K562 (cell line): Measurements from ENCODE around the gene AS3MT. TPM values are rescaled to one million over a fixed set of nuclear protein-coding genes. Genes with fewer than 3 reads are reported as not detected.
A peak's percentile ranks its signal among the peaks of the same experiment; 100 is the strongest.

ENCODE experiments used
- ATAC-seq: fragments of 200-7000 bp; cut with Tn5 transposase; 3 replicates; pipeline ENCODE4 v1.9.1; 2020; ENCODE audit warnings: moderate library complexity
- BruUV-seq: library from RNA; stranded (reverse); fragments of 400-500 nt; replicated peaks from 2 replicates; lab custom pipeline; 2021; lab: Mats Ljungman, UMichigan
- CTCF ChIA-PET: fragments of 300-600 bp; formaldehyde crosslinking; extraction: SDS; loops from one replicate; lab custom pipeline; 2021; ENCODE audit warnings: low intra/inter-chr PET ratio; lab: Yijun Ruan, JAX
- POLR2A ChIA-PET: fragments of 300-600, 350-650 bp; sonication (Branson Sonifier 250); formaldehyde crosslinking; extraction: SDS; loops from one replicate; lab custom pipeline; 2021; ENCODE audit warnings: antibody characterized with exemption, inconsistent platforms; lab: Yijun Ruan, JAX
- DNase-seq, 4 experiments: peaks; one replicate each; pipeline versions ENCODE4 v3.0.0 to v3.0.0-alpha.2; 2011 to 2018; ENCODE audit warnings: low spot score in 3 of 4, mixed read lengths in 3 of 4; ENCODE audit errors: extremely low read depth in 1 of 4
- FAIRE-seq: peaks from 2 replicates; lab custom pipeline; 2011; peaks lifted over from hg19 to GRCh38; lab: Jason Lieb, UNC
- H2AFZ ChIP-seq: 2 replicates; pipeline ENCODE4 v1.6.0; 2011; ENCODE audit warnings: low read depth, low read length, control low read depth, inconsistent platforms
- H3K27ac ChIP-seq: fragments of 200-600 bp; 3 replicates; pipeline ENCODE4 v1.8.0; 2011; ENCODE audit warnings: low read depth, mild to moderate bottlenecking, control low read depth, inconsistent platforms, low read length, moderate library complexity, mixed read lengths; ENCODE audit errors: extremely low read depth
- H3K27me3 ChIP-seq, 2 experiments: fragments of 300-600 bp in 1 of 2; 2 replicates in 1 of 2; 3 replicates in 1 of 2; pipeline versions ENCODE4 v1.6.0 to v1.8.0; 2011; ENCODE audit warnings: inconsistent platforms in 2 of 2, low read length in 2 of 2, mild to moderate bottlenecking in 1 of 2, mixed read lengths in 1 of 2, moderate library complexity in 1 of 2; ENCODE audit not compliant: control insufficient read depth in 2 of 2, insufficient read depth in 2 of 2
- H3K36me3 ChIP-seq: fragments of 300-600 bp; 3 replicates; pipeline ENCODE4 v1.8.0; 2011; ENCODE audit warnings: mild to moderate bottlenecking, low read length, inconsistent platforms; ENCODE audit not compliant: control insufficient read depth, insufficient read depth
- H3K4me1 ChIP-seq, 2 experiments: fragments of 200-600 bp in 1 of 2; replicated peaks in 1 of 2; 2 replicates in 1 of 2; 3 replicates in 1 of 2; pipeline versions ENCODE4 v1.5.1 to v1.8.0; 2011; ENCODE audit warnings: inconsistent platforms in 2 of 2, low read length in 2 of 2, mild to moderate bottlenecking in 1 of 2, mixed read lengths in 1 of 2, moderate library complexity in 1 of 2; ENCODE audit not compliant: control insufficient read depth in 2 of 2, insufficient read depth in 2 of 2
- H3K4me2 ChIP-seq: 2 replicates; pipeline ENCODE4 v1.6.1; 2011; ENCODE audit warnings: low read length, control low read depth, inconsistent platforms, mixed read lengths; ENCODE audit not compliant: insufficient read depth
- H3K4me3 ChIP-seq: fragments of 200-600 bp; sonication (generic), shearing (Covaris generic); 2 replicates; pipeline ENCODE4 v1.5.1; 2016; ENCODE audit warnings: control low read depth, inconsistent platforms
- H3K79me2 ChIP-seq: fragments of 200-600 bp; 3 replicates; pipeline ENCODE4 v1.8.0; 2011; ENCODE audit warnings: low read length, inconsistent platforms; ENCODE audit not compliant: control insufficient read depth, insufficient read depth
- H3K9ac ChIP-seq, 2 experiments: 2 replicates each; pipeline versions ENCODE4 v1.6.0 to v1.6.1; 2011; ENCODE audit warnings: low read depth in 2 of 2, low read length in 2 of 2, control low read depth in 1 of 2, inconsistent platforms in 1 of 2, mild to moderate bottlenecking in 1 of 2, mixed read lengths in 1 of 2; ENCODE audit not compliant: insufficient read depth in 1 of 2
- H3K9me1 ChIP-seq: one replicate; pipeline ENCODE4 v1.6.0; 2011; ENCODE audit warnings: inconsistent platforms, mild to moderate bottlenecking, low read length, moderate library complexity; ENCODE audit not compliant: control insufficient read depth, insufficient read depth
- H3K9me3 ChIP-seq: replicated peaks from 2 replicates; pipeline ENCODE4 v1.5.1; 2011; ENCODE audit warnings: low read depth, low read length, inconsistent platforms; ENCODE audit not compliant: control insufficient read depth, insufficient read depth
- H4K20me1 ChIP-seq: replicated peaks from 2 replicates; pipeline ENCODE4 v1.6.1; 2011; ENCODE audit warnings: low read length, inconsistent platforms, mixed read lengths; ENCODE audit not compliant: control insufficient read depth, insufficient read depth
- BRCA1 ChIP-seq, 2 experiments: fragments of 450-650 bp in 1 of 2; sonication (generic) in 1 of 2; formaldehyde crosslinking in 1 of 2; IDR thresholded peaks; 2 replicates each; pipeline versions ENCODE4 v1.5.0 to v1.6.1; 2017 to 2020; ENCODE audit warnings: mild to moderate bottlenecking in 1 of 2, missing genetic modification reagents in 1 of 2
- CREB1 ChIP-seq, 2 experiments: sonication (generic) in 1 of 2; formaldehyde crosslinking in 1 of 2; IDR thresholded peaks; 2 replicates each; pipeline versions ENCODE4 v1.6.1 to v1.8.0; 2012 to 2022; ENCODE audit warnings: inconsistent platforms in 1 of 2, mild to moderate bottlenecking in 1 of 2, missing genetic modification reagents in 1 of 2, moderate library complexity in 1 of 2
- DDX20 ChIP-seq: fragments of 450-650 bp; IDR thresholded peaks from 2 replicates; pipeline ENCODE4 v1.6.1; 2016; ENCODE audit warnings: missing genetic modification characterization, low read depth, mild to moderate bottlenecking, missing compliant biosample characterization, moderate library complexity
- ELF4 ChIP-seq: fragments of 450-650 bp; formaldehyde crosslinking; IDR thresholded peaks from 2 replicates; pipeline ENCODE4 v1.4.0; 2022; ENCODE audit warnings: missing genetic modification characterization
- GABPA ChIP-seq: fragments of 200-800 bp; sonication (Bioruptor generic); conservative IDR thresholded peaks from 2 replicates; pipeline ENCODE4 v1.6.1; 2016; ENCODE audit warnings: low read depth, missing genetic modification characterization, missing compliant biosample characterization
- JUNB ChIP-seq: fragments of 450-650 bp; formaldehyde crosslinking; conservative IDR thresholded peaks from 2 replicates; pipeline ENCODE4 v1.4.0; 2020; ENCODE audit warnings: mild to moderate bottlenecking
- NR2F6 ChIP-seq: fragments of 450-650 bp; formaldehyde crosslinking; IDR thresholded peaks from 2 replicates; pipeline ENCODE4 v1.4.0; 2020; ENCODE audit warnings: mild to moderate bottlenecking
- SOX6 ChIP-seq: fragments of 450-650 bp; IDR thresholded peaks from 2 replicates; pipeline ENCODE4 v1.6.1; 2014; ENCODE audit warnings: mild to moderate bottlenecking
- WGBS: fragments of 100-300 bp; shearing (Covaris generic); methylation state at CpG from one replicate; pipeline ENCODE4 v1.1.6; 2016; ENCODE audit warnings: low coverage, mixed read lengths; ENCODE audit not compliant: insufficient coverage; ENCODE audit errors: missing lambda C conversion rate; 5-methylcytosine and 5-hydroxymethylcytosine counted together
- in situ Hi-C: fragments of 300-500 bp; cut with MboI; formaldehyde crosslinking; loops from 4 replicates; pipeline ENCODE4 v1.15.0; 2018; ENCODE audit warnings: inconsistent platforms, mixed read lengths
- intact Hi-C: fragments of 100-400 bp; cut with micrococcal nuclease; formaldehyde crosslinking; loops from 2 replicates; pipeline ENCODE4 v1.14.2; 2022
- polyA plus RNA-seq, 8 experiments: library from polyadenylated mRNA; depleted of rRNA in 4 of 8; stranded (reverse) in 5 of 8; unstranded in 3 of 8; fragments of >200 nt; fragmentation: Nextera tagmentation in 2 of 8; fragmentation: Illumina TruSeq in 1 of 8; extraction: Ambion mirVana in 2 of 8; extraction: Trizol in 1 of 8; gene quantifications; 2 replicates each; pipeline versions ENCODE4 v1.2.1 to v1.2.3, GENCODE V29; 2011 to 2014; ENCODE audit warnings: inconsistent platforms in 1 of 8, missing spikeins in 1 of 8
- total RNA-seq, 7 experiments: library from RNA; depleted of rRNA in 6 of 7; stranded (reverse); fragments of >200 nt in 6 of 7; fragmentation: Illumina TruSeq in 2 of 7; extraction: Trizol in 2 of 7; gene quantifications; 2 replicates each; pipeline versions ENCODE4 v1.2.1 to v1.2.3, GENCODE V29; 2011 to 2021; ENCODE audit warnings: low replicate concordance in 1 of 7
- TF ChIP-seq, protein P1 (sequence below): sonication (generic); formaldehyde crosslinking; IDR thresholded peaks from 2 replicates; pipeline ENCODE4 v1.8.1; 2022; ENCODE audit warnings: missing genetic modification reagents
- TF ChIP-seq, protein P2 (sequence below): fragments of 450-650 bp; IDR thresholded peaks from 2 replicates; pipeline ENCODE4 v1.6.1; 2014; ENCODE audit warnings: low read depth, mild to moderate bottlenecking, moderate library complexity, borderline replicate concordance
- TF ChIP-seq, protein P3 (sequence below): fragments of 250-450 bp; sonication (Bioruptor Pico); IDR thresholded peaks from 2 replicates; pipeline ENCODE4 v1.4.0; 2020; ENCODE audit warnings: mild to moderate bottlenecking, moderate library complexity
- TF ChIP-seq, protein P4 (sequence below), 3 experiments: fragments of 200-800 bp in 1 of 3; sonication (Bioruptor generic) in 1 of 3; sonication (generic) in 1 of 3; formaldehyde crosslinking in 1 of 3; IDR thresholded peaks; 2 replicates each; pipeline versions ENCODE4 v1.6.1 to v1.8.0; 2016 to 2022; ENCODE audit warnings: mild to moderate bottlenecking in 2 of 3, missing compliant biosample characterization in 2 of 3, missing genetic modification characterization in 2 of 3, missing genetic modification reagents in 1 of 3

The AS3MT gene
- total and polyA plus RNA-seq, 9 of the 15 experiments (the other 6 are each of a cell fraction or from before 2014, with no cell fraction given) = 0.04 to 0.33 (median 0.19) TPM; not detected in 2

DNA sequence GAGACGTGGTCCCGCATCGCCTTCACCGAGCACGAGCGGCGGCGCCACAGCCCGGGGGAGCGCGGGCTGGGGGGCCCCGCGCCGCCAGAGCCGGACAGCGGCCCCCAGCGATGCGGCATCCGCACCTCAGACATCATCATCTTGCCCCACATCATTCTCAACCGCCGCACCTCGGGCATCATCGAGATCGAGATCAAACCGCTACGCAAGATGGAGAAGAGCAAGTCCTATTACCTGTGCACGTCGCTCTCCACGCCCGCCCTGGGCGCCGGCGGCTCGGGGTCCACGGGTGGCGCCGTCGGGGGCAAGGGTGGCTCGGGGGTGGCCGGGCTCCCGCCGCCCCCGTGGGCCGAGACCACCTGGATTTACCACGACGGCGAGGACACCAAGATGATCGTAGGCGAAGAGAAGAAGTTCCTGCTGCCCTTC is 49.6 kb downstream of the AS3MT start:
- ChIA-PET POLR2A (interaction anchor here (0.7 to 1.5 kb wide), 5 partner anchors 17 to 294 kb away, joined by 3 to 5 read pairs (median 4); no protein-coding TSS in a partner anchor), CTCF (interaction anchor here (3.7 kb wide), 1 partner anchor 150 kb away, joined by 61 read pairs; no protein-coding TSS in a partner anchor)
- peak overlapping the region; percentile 71 to 98 for H3K9ac ChIP-seq
- FAIRE-seq (no peak), ATAC-seq (no peak), DNase-seq (peak; percentile 19 to 35 (median 30))
- no peaks in the 10 kb centered on the region for H3K36me3 ChIP-seq
- H3K79me2 ChIP-seq = peaks cover 32% of the 10 kb centered on the region
- H4K20me1 ChIP-seq = no peaks in the 10 kb centered on the region
- H2AFZ ChIP-seq = peak overlapping the region; percentile 97
- H3K4me3 ChIP-seq = peak overlapping the region; percentile 87
- H3K9me1 ChIP-seq = no peaks in the 10 kb centered on the region
- intact Hi-C loops = loop anchor here (1.0 to 10.0 kb wide), 5 partner anchors 43 to 566 kb away; partner anchors contain the start of gene BORCS7
- in situ Hi-C loops = loop anchor here (5.0 kb wide), 3 partner anchors 82 to 323 kb away; partner anchors contain the start of gene CYP17A1
- peaks cover 1 to 26% of the 10 kb centered on the region in 2 experiments; a peak in 4 of 5 replicates for H3K4me1 ChIP-seq
- H3K4me2 ChIP-seq = peak overlapping the region; percentile 87
- H3K9me3 ChIP-seq = no peaks in the 10 kb centered on the region
- BruUV-seq = no TSS peak
- no peaks in the 10 kb centered on the region for H3K27me3 ChIP-seq
- 3% methylated on average over 19 of the region's 49 CpGs for WGBS
- peak overlapping the region; percentile 79; the same call in 2 of the 3 replicates for H3K27ac ChIP-seq
- TF ChIP-seq, protein P1, sequence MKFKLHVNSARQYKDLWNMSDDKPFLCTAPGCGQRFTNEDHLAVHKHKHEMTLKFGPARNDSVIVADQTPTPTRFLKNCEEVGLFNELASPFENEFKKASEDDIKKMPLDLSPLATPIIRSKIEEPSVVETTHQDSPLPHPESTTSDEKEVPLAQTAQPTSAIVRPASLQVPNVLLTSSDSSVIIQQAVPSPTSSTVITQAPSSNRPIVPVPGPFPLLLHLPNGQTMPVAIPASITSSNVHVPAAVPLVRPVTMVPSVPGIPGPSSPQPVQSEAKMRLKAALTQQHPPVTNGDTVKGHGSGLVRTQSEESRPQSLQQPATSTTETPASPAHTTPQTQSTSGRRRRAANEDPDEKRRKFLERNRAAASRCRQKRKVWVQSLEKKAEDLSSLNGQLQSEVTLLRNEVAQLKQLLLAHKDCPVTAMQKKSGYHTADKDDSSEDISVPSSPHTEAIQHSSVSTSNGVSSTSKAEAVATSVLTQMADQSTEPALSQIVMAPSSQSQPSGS (CRISPR knock-in tag) = 0 out of 2 replicates have a peak, but pooled peaks have one; percentile 26
- TF ChIP-seq NR2F6 (CRISPR knock-in tag) (no peak), ELF4 (CRISPR knock-in tag) (no peak), SOX6 (no peak), DDX20 (tag) (no peak), JUNB (no peak), BRCA1 (IDR thresholded peaks at IDR 0.05) (no peak), BRCA1 (CRISPR knock-in tag; IDR thresholded peaks at IDR 0.05) (no peak), CREB1 (IDR thresholded peaks at IDR 0.05) (0 out of 2 replicates have a peak, but pooled peaks have one; percentile 21), CREB1 (CRISPR knock-in tag; IDR thresholded peaks at IDR 0.05) (no peak), GABPA (tag) (0 out of 2 replicates have a peak, but pooled peaks have one; percentile 1)
- TF ChIP-seq, protein P2, sequence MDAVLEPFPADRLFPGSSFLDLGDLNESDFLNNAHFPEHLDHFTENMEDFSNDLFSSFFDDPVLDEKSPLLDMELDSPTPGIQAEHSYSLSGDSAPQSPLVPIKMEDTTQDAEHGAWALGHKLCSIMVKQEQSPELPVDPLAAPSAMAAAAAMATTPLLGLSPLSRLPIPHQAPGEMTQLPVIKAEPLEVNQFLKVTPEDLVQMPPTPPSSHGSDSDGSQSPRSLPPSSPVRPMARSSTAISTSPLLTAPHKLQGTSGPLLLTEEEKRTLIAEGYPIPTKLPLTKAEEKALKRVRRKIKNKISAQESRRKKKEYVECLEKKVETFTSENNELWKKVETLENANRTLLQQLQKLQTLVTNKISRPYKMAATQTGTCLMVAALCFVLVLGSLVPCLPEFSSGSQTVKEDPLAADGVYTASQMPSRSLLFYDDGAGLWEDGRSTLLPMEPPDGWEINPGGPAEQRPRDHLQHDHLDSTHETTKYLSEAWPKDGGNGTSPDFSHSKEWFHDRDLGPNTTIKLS = 0 out of 2 replicates have a peak, but pooled peaks have one; percentile 8
- TF ChIP-seq, protein P3, sequence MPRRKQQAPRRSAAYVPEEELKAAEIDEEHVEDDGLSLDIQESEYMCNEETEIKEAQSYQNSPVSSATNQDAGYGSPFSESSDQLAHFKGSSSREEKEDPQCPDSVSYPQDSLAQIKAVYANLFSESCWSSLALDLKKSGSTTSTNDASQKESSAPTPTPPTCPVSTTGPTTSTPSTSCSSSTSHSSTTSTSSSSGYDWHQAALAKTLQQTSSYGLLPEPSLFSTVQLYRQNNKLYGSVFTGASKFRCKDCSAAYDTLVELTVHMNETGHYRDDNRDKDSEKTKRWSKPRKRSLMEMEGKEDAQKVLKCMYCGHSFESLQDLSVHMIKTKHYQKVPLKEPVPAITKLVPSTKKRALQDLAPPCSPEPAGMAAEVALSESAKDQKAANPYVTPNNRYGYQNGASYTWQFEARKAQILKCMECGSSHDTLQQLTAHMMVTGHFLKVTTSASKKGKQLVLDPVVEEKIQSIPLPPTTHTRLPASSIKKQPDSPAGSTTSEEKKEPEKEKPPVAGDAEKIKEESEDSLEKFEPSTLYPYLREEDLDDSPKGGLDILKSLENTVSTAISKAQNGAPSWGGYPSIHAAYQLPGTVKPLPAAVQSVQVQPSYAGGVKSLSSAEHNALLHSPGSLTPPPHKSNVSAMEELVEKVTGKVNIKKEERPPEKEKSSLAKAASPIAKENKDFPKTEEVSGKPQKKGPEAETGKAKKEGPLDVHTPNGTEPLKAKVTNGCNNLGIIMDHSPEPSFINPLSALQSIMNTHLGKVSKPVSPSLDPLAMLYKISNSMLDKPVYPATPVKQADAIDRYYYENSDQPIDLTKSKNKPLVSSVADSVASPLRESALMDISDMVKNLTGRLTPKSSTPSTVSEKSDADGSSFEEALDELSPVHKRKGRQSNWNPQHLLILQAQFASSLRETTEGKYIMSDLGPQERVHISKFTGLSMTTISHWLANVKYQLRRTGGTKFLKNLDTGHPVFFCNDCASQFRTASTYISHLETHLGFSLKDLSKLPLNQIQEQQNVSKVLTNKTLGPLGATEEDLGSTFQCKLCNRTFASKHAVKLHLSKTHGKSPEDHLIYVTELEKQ (CRISPR knock-in tag) = no peak
- TF ChIP-seq, protein P4, sequence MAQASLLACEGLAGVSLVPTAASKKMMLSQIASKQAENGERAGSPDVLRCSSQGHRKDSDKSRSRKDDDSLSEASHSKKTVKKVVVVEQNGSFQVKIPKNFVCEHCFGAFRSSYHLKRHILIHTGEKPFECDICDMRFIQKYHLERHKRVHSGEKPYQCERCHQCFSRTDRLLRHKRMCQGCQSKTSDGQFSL (CRISPR knock-in tag; IDR thresholded peaks at IDR 0.05) = no peak
- TF ChIP-seq, protein P4 (tag; IDR thresholded peaks at IDR 0.05) = 0 out of 4 replicates have a peak, but pooled peaks of 1 of the 2 experiments have one; percentile 1
